HEK293T (cell line): ENCODE data around the gene ATXN7.

Experiments used
- ARNT ChIP-seq: fragments of 450-650 bp; IDR thresholded peaks from 2 replicates; pipeline ENCODE4 v1.6.1; 2017; ENCODE audit warnings: mild to moderate bottlenecking
- BHLHE40 ChIP-seq: fragments of 450-650 bp; IDR thresholded peaks from 2 replicates; pipeline ENCODE4 v1.6.1; 2016; ENCODE audit warnings: mild to moderate bottlenecking, moderate library complexity, borderline replicate concordance
- ELF4 ChIP-seq: fragments of 450-650 bp; IDR thresholded peaks from 2 replicates; pipeline ENCODE4 v1.6.1; 2017; ENCODE audit warnings: antibody characterized with exemption
- FOXA1 ChIP-seq: fragments of 450-650 bp; IDR thresholded peaks from 2 replicates; pipeline ENCODE4 v1.6.1; 2016; ENCODE audit warnings: mild to moderate bottlenecking
- FOXM1 ChIP-seq: fragments of 450-650 bp; IDR thresholded peaks from 2 replicates; pipeline ENCODE4 v1.6.1; 2017; ENCODE audit warnings: mild to moderate bottlenecking, borderline replicate concordance
- NFRKB ChIP-seq: fragments of 450-650 bp; IDR thresholded peaks from 2 replicates; pipeline ENCODE4 v1.6.1; 2016; ENCODE audit warnings: mild to moderate bottlenecking, moderate library complexity
- SP1 ChIP-seq: fragments of 450-650 bp; IDR thresholded peaks from 2 replicates; pipeline ENCODE4 v1.6.1; 2017
- SUZ12 ChIP-seq: fragments of 450-650 bp; IDR thresholded peaks from 2 replicates; pipeline ENCODE4 v1.6.1; 2016; ENCODE audit warnings: mild to moderate bottlenecking
- TARDBP ChIP-seq: fragments of 450-650 bp; IDR thresholded peaks from 2 replicates; pipeline ENCODE4 v1.6.1; 2016
- ZNF384 ChIP-seq: fragments of 450-650 bp; IDR thresholded peaks from 2 replicates; pipeline ENCODE4 v1.6.1; 2016

GRCh38 chr3:63892773-63893352 lies 29.2 kb downstream of the ATXN7 start:
- no peak for TF ChIP-seq ARNT
- TF ChIP-seq ELF4 = no peak
- TF ChIP-seq ZNF384 = no peak
- TF ChIP-seq FOXM1 = no peak
- no peak for TF ChIP-seq SP1
- no peak for TF ChIP-seq TARDBP
- TF ChIP-seq FOXA1 = no peak
- no peak for TF ChIP-seq BHLHE40
- no peak for TF ChIP-seq NFRKB
- no peak for TF ChIP-seq SUZ12
